AG04449 (cell line): ENCODE measurements around the gene SHCBP1.

ENCODE experiments used
- CTCF ChIA-PET: fragments of 350-600 bp; formaldehyde crosslinking; extraction: SDS; loops from one replicate; lab custom pipeline; 2021; ENCODE audit warnings: antibody characterized with exemption; lab: Yijun Ruan, JAX
- POLR2A ChIA-PET: fragments of 400-600, 350-600 bp; formaldehyde crosslinking; extraction: SDS; loops from one replicate; lab custom pipeline; 2020; ENCODE audit warnings: antibody characterized with exemption, inconsistent platforms; lab: Yijun Ruan, JAX
- DNase-seq: peaks from one replicate; pipeline ENCODE4 v3.0.0-alpha.2; 2010; ENCODE audit warnings: low read depth, low spot score
- H3K4me3 ChIP-seq: 2 replicates; pipeline ENCODE4 v1.5.1; 2011; ENCODE audit warnings: low read depth, mild to moderate bottlenecking, control low read depth, low read length
- TF ChIP-seq, protein P1 (sequence below): IDR thresholded peaks from one replicate; pipeline ENCODE4 v1.5.1; 2011; ENCODE audit warnings: mild to moderate bottlenecking, moderate library complexity, low read length, control low read depth, inconsistent platforms; ENCODE audit not compliant: insufficient read depth; ENCODE audit errors: missing control alignments

Gene SHCBP1

GRCh38 chr16:46586011-46586577 is 35.1 kb downstream of the SHCBP1 start:
- CTCF ChIA-PET = interaction anchor here (0.9 to 1.3 kb wide), 6 partner anchors 15 to 32 kb away, joined by 3 to 4 read pairs (median 3); no protein-coding TSS in a partner anchor
- H3K4me3 ChIP-seq = no peak overlapping the region
- TF ChIP-seq, protein P1, sequence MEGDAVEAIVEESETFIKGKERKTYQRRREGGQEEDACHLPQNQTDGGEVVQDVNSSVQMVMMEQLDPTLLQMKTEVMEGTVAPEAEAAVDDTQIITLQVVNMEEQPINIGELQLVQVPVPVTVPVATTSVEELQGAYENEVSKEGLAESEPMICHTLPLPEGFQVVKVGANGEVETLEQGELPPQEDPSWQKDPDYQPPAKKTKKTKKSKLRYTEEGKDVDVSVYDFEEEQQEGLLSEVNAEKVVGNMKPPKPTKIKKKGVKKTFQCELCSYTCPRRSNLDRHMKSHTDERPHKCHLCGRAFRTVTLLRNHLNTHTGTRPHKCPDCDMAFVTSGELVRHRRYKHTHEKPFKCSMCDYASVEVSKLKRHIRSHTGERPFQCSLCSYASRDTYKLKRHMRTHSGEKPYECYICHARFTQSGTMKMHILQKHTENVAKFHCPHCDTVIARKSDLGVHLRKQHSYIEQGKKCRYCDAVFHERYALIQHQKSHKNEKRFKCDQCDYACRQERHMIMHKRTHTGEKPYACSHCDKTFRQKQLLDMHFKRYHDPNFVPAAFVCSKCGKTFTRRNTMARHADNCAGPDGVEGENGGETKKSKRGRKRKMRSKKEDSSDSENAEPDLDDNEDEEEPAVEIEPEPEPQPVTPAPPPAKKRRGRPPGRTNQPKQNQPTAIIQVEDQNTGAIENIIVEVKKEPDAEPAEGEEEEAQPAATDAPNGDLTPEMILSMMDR = no peak
- DNase-seq = no peak
- POLR2A ChIA-PET = no interaction called here

GRCh38 chr16:46583036-46583435 is 38.1 kb downstream of the SHCBP1 start:
- ChIA-PET POLR2A (no interaction called here), CTCF (interaction anchor here (2.3 to 7.3 kb wide), 2 partner anchors 24 to 27 kb away, joined by 7 to 56 read pairs; no protein-coding TSS in a partner anchor)
- TF ChIP-seq, protein P1 = no peak
- no peak for DNase-seq
- H3K4me3 ChIP-seq = no peak overlapping the region

DNA sequence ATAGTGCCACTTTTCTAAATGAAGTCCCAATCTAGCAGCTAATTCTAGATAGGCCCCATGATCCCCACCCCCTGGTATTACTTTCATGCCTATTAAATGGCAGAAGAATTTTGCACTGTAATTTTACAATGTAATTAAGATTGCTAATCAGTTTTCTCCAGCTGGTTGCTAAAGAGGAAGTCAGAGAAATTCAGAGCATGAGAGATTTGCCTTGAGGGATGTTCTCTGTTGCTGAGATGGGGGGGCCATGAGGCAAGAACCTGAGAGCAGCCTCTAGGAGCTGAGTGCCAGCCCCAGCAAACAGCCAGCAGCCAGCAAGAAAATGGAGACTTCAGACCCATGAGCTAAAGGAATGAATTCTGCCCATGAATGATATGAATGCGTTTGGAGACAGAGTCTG is 38.9 kb downstream of the SHCBP1 start:
- CTCF ChIA-PET = interaction anchor here (2.3 to 7.3 kb wide), 2 partner anchors 25 to 27 kb away, joined by 7 to 56 read pairs; no protein-coding TSS in a partner anchor
- no peak overlapping the region for H3K4me3 ChIP-seq
- POLR2A ChIA-PET = no interaction called here
- TF ChIP-seq, protein P1 = no peak
- DNase-seq = no peak

DNA sequence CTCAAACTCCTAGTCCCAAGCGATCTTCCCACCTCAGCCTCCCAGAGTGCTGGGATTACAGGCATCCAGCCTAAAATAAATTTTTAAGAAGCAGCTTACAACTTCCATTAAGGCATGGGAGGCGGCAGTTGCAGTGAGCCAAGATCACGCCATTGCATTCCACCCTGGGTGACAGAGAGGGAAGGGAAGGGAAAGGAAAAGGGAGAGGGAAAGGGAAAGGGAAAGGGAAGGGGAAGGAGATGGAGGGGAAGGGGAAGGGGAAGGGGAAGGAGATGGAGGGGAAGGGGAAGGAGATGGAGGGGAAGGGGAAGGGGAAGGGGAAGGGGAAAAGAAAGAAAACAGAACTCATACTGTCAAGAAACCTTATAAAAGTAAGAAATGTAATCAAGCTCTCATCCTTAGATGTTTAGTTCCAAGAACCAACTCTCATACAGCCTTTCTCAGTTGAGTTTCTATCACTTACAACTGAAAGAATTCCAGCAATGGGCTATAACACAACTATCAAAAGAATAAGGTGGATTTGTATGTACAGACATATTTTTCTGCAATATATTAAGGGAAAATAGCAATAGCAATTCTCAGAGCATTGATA is 43.1 kb downstream of the SHCBP1 start:
- no peak for DNase-seq
- ChIA-PET POLR2A (no interaction called here), CTCF (interaction anchor here (2.3 to 7.3 kb wide), 2 partner anchors 22 to 28 kb away, joined by 13 to 56 read pairs; no protein-coding TSS in a partner anchor)
- no peak overlapping the region for H3K4me3 ChIP-seq
- TF ChIP-seq, protein P1 = no peak

DNA sequence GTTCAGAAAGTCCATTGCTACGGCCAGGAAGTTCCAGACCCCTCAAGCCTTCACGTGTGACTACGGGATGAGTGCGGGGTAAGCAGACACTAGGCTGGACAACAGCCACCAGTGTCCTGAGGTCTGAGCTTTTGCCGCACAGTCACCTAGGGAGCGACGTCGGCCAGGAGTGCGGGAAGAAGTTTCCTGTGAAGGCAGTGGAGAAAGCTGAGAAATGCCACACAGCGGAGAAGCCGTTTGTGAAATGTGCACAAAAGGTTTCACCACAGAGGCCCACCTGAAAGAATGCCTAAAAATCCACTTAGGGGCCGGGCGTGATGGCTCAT is 47.4 kb downstream of the SHCBP1 start:
- ChIA-PET POLR2A (no interaction called here), CTCF (interaction anchor here (1.1 to 6.1 kb wide), 3 partner anchors 19 to 33 kb away, joined by 3 to 23 read pairs (median 5); no protein-coding TSS in a partner anchor)
- no peak for DNase-seq
- TF ChIP-seq, protein P1 = no peak
- no peak overlapping the region for H3K4me3 ChIP-seq

DNA sequence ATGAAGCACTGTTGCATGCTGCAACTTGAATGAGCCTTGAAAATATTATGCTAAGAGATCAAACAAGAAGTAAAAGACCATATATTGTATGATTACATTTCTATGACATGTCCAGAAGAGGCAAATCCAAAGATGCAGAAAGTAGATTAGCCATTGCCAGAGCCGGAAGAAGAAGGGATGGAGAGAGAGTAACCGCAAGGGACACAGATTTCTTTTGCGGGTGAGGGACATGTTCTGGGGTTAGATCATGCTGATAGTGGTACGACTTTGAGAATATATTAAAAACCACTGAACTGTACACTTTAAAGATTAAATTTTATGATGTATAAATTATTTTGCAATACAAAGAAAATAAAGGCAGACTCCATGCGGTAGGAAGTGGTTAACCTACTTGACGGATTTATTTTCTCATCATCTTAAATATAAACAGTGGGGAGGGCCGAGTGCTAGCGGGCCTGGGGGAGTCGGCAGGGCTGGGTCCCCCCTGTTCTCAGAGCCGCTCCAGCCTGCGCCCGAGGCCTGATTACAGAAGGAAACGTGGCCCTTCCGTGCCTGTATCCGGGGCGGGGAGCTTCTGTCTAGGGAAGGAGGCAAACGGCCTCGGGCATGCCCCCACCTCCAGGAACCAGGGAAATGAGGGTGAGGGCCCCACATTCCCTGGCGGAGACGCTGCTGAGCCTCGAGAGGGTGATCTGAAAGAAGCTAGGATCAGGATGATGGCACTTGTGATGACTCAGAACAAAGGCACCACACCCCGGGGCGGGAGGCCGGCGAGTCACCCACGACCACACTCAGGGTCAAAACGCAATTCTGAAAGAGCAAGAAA is 48.0 kb downstream of the SHCBP1 start:
- no peak for DNase-seq
- ChIA-PET CTCF (interaction anchor here (1.1 to 6.1 kb wide), 3 partner anchors 19 to 34 kb away, joined by 3 to 23 read pairs (median 5); no protein-coding TSS in a partner anchor), POLR2A (no interaction called here)
- H3K4me3 ChIP-seq = no peak overlapping the region
- TF ChIP-seq, protein P1 = no peak
